Endothelial cell (in vitro differentiated cells): ENCODE results near the gene RPTOR. TPM values are rescaled to one million over a fixed set of nuclear protein-coding genes. Genes with fewer than 3 reads are reported as not detected.

Experiments
- DNase-seq: peaks from one replicate; pipeline ENCODE4 v3.0.0; 2021; ENCODE audit warnings: low spot score
- H3K27ac Mint-ChIP-seq: one replicate; pipeline ENCODE4 v1.8.0; 2021; ENCODE audit warnings: mixed read lengths, inconsistent platforms; ENCODE audit not compliant: unreplicated experiment
- H3K27me3 Mint-ChIP-seq: one replicate; pipeline ENCODE4 v1.8.0; 2021; ENCODE audit warnings: mild to moderate bottlenecking, moderate library complexity, mixed read lengths, inconsistent platforms; ENCODE audit not compliant: unreplicated experiment
- H3K36me3 Mint-ChIP-seq: one replicate; pipeline ENCODE4 v1.8.0; 2021; ENCODE audit warnings: mild to moderate bottlenecking, low read depth, mixed read lengths, inconsistent platforms; ENCODE audit not compliant: unreplicated experiment
- H3K4me1 Mint-ChIP-seq: one replicate; pipeline ENCODE4 v1.8.0; 2021; ENCODE audit warnings: mild to moderate bottlenecking, mixed read lengths, inconsistent platforms; ENCODE audit not compliant: unreplicated experiment
- H3K4me3 Mint-ChIP-seq: one replicate; pipeline ENCODE4 v1.8.0; 2021; ENCODE audit warnings: mild to moderate bottlenecking, mixed read lengths, inconsistent platforms; ENCODE audit not compliant: unreplicated experiment
- H3K9me3 Mint-ChIP-seq: one replicate; pipeline ENCODE4 v1.8.0; 2021; ENCODE audit warnings: mixed read lengths, inconsistent platforms; ENCODE audit not compliant: unreplicated experiment
- total RNA-seq: library from RNA; stranded (reverse); fragmentation: NEBNext Ultra II Directional; extraction: Animal tissue kit (Norgen Biotek cat#: 25700); gene quantifications from one replicate; pipeline ENCODE4 v1.2.1, GENCODE V29; 2021; ENCODE audit not compliant: unreplicated experiment
- TF ChIP-seq, protein P1 (sequence below): fragments of 200-600 bp; sonication (generic); IDR thresholded peaks from one replicate; pipeline ENCODE4 v1.5.0; 2021; ENCODE audit warnings: antibody characterized with exemption; ENCODE audit not compliant: unreplicated experiment

Gene RPTOR
- total RNA-seq, 1 donor from 2014 or later = 36.7 TPM

DNA sequence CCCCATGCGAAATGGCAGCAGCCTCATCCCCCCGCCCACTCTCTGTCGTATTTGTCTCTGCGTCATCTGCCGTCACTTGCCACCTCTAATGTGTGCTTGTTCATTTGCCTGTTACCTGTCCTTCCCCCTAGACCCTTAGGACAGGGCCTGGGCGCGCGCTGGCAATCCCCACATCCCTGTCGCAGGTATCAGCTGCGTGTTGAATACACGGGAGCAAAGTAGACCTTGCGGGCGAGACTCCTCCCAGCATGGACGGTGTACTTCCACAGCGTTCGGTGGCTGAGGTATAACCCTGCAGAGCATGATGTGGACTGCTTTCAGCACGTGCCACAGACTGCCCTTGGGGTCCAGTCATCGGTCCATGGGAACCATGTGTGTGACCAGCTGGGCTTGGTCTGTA lies 276.9 kb downstream of the RPTOR start:
- peak overlapping the region; percentile 48 for H3K27ac Mint-ChIP-seq
- no peaks in the 10 kb centered on the region for H3K9me3 Mint-ChIP-seq
- TF ChIP-seq, protein P1, sequence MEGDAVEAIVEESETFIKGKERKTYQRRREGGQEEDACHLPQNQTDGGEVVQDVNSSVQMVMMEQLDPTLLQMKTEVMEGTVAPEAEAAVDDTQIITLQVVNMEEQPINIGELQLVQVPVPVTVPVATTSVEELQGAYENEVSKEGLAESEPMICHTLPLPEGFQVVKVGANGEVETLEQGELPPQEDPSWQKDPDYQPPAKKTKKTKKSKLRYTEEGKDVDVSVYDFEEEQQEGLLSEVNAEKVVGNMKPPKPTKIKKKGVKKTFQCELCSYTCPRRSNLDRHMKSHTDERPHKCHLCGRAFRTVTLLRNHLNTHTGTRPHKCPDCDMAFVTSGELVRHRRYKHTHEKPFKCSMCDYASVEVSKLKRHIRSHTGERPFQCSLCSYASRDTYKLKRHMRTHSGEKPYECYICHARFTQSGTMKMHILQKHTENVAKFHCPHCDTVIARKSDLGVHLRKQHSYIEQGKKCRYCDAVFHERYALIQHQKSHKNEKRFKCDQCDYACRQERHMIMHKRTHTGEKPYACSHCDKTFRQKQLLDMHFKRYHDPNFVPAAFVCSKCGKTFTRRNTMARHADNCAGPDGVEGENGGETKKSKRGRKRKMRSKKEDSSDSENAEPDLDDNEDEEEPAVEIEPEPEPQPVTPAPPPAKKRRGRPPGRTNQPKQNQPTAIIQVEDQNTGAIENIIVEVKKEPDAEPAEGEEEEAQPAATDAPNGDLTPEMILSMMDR = no peak
- no peak for DNase-seq
- H3K4me1 Mint-ChIP-seq = peaks cover 4% of the 10 kb centered on the region
- H3K36me3 Mint-ChIP-seq = peaks cover 5% of the 10 kb centered on the region
- peaks cover 1% of the 10 kb centered on the region for H3K27me3 Mint-ChIP-seq
- no peak overlapping the region for H3K4me3 Mint-ChIP-seq

DNA sequence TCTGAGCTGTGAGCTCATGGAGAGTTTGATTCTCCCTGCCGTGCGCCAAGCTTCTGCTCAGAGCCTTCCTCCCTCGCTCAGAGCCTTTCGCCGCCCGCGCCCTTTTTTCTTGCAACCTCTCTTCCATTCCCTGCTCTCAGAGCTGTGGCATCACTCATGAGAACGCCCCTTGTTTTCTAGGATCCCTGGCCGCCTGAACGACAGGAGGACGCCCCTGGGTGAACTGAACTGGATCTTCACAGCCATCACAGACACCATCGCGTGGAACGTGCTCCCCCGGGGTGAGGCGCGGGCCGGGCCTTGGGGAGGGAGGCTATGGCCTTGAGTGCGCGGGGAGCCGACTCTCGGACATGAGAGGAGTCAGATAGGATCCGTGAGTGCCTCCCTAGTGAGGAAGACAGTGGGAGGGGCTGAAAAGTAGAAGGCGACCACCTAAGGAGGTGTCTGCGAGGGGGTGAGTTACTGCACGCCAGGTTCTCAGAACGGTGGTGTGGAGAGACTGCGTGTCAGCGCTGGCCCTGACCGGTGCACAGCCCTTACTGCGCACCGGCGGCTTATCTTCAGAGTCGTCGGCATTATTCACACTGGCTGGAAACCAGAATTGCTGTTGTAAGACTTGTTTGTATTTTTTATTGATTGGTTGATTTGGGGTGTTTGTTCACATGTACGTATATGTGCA lies 277.5 kb downstream of the RPTOR start:
- Mint-ChIP-seq H3K4me1 (peaks cover 4% of the 10 kb centered on the region), H3K27me3 (peaks cover 1% of the 10 kb centered on the region), H3K4me3 (peak overlapping the region; percentile 42), H3K36me3 (peaks cover 4% of the 10 kb centered on the region), H3K9me3 (no peaks in the 10 kb centered on the region), H3K27ac (peak overlapping the region; percentile 11)
- TF ChIP-seq, protein P1 = no peak
- no peak for DNase-seq

DNA sequence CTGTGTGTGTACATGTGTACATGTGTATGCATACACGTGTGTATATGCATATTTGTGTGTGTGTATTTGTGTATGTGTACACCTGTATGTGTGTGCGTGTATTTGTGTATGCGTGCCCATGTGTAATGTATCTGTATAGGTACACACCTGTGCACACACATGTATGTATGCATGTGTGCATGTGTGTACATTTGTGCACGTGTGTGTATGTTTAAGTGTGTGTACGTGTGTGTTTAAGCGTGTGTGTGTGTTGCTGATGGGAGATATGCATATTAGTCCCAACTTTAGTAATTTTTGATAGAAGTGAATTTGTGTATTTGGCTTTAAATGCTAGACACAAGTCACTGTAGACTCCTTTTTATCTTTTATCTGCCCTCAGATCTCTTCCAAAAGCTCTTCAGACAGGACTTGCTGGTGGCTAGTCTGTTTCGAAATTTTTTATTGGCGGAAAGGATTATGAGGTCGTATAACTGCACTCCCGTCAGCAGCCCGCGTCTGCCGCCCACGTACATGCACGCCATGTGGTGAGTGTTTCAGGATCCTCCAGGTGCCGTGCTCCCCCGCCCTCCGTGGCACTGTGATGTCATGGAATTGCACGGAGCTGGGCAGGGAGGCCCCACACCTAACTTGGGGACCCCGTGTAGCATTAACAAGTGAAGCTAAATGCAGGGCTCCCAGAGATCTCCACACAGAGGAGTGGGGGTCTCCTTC lies 278.2 kb downstream of the RPTOR start:
- Mint-ChIP-seq H3K4me1 (peaks cover 4% of the 10 kb centered on the region), H3K27ac (peak overlapping the region; percentile 11), H3K4me3 (peak overlapping the region; percentile 42), H3K36me3 (peaks cover 4% of the 10 kb centered on the region), H3K9me3 (no peaks in the 10 kb centered on the region), H3K27me3 (peaks cover 1% of the 10 kb centered on the region)
- DNase-seq = no peak
- TF ChIP-seq, protein P1 = no peak

DNA sequence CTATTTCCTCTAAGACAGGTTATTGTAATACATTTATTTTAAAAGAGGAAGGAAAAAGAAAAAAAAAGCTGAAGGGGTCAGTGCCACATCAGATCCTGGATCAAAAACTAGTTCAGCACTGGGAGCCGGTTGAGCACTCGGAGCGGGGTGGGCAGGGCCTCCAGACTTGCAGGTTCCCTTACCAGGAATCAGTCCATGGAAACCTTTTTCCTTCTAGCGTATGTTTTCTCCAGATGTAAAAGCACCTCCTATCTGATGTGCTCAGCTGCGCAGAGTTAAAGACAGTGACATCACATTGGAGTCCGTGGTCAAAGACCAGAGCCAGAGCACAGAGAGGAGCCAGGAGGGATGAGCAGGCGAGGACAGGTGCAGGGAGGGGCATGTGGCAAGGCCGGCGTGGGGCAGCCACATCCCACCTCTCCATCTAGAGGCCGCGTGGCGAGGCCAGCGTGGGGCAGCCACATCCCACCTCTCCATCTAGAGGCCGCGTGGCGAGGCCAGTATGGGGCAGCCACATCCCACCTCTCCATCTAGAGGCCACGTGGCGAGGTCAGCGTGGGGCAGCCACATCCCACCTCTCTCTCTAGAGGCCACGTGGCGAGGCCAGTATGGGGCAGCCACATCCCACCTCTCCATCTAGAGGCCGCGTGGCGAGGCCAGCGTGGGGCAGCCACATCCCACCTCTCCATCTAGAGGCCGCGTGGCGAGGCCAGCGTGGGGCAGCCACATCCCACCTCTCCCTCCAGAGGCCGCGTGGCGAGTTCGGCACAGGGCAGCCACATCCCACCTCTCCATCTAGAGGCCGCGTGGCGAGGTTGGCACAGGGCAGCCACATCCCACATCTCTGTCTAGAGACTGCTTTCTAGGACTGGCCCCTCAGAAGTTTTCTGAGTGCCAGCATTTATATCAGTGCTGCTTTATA lies 280.2 kb downstream of the RPTOR start:
- no peak for DNase-seq
- TF ChIP-seq, protein P1 = no peak
- H3K27me3 Mint-ChIP-seq = peaks cover 1% of the 10 kb centered on the region
- H3K4me1 Mint-ChIP-seq = no peaks in the 10 kb centered on the region
- no peak overlapping the region for H3K4me3 Mint-ChIP-seq
- H3K36me3 Mint-ChIP-seq = peaks cover 4% of the 10 kb centered on the region
- H3K27ac Mint-ChIP-seq = peak overlapping the region; percentile 42
- no peaks in the 10 kb centered on the region for H3K9me3 Mint-ChIP-seq
